ENCODE data around the gene TMEM191C. TPM values are rescaled to one million over a fixed set of nuclear protein-coding genes. Genes with fewer than 3 reads are reported as not detected.
"Not testable (repeated sequence)": the region's sequence is repeated elsewhere in the genome, so short reads cannot be mapped to it uniquely, and the experiment has no call there.

TMEM191C gene
- 1.1 and 1.2 TPM in 2 replicates for total RNA-seq (2014; rRNA removed; shearing (Covaris generic); ENCODE audit: low replicate concordance)

DNA sequence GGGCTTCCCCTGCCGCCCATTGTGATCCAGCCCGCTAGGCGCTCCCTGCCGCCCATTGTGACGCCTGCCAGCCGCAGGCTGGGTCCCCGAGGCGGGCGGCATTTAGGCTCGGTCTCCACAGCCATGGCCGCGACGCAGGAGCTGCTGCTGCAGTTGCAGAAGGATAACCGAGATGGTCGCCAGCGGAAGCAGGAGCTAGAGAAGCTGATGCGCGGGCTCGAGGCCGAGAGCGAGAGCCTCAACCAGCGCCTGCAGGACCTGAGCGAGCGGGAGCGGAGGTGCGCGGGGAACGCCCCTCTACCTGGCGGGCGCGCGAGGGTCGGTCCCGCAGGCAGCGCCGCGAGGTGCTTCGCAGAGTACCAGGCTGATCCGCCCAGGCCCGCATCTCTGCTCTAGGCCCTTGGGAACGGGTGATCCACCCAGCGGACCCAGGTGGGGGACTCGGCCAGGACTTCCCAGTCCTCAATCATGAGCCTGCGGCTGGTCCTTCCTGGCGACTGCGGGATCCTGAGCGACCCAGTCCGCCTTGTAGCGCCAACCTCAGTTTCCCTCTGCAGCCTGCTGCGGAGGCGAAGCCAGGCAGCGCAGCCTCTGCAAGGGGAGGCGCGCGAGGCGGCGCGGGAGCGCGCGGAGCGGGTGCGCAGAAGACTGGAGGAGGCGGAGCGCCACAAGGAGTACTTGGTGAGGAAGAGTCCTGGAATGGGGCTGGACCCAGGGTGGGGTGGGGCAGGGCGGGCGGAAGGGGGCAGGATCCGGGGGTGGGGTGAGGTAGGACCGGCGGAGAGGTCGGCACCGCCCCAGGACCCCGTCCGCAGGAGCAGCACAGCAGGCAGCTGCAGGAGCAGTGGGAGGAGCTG is at the start of gene TMEM191C:
Gene TMEM191C (plus strand): TSS at position 51 of the 857 bp plus-strand sequence. CDS start 73 bp downstream, at position 124.
- not testable (repeated sequence) for H3K9ac ChIP-seq (ENCODE audit: low read length); DNase-seq; H3K79me2 ChIP-seq (ENCODE audit: low read length); H3K9me3 ChIP-seq (ENCODE audit: low read length); H4K20me1 ChIP-seq (ENCODE audit: insufficient read depth, low read depth, low read length); H3K27me3 ChIP-seq (ENCODE audit: low read length); H2AFZ ChIP-seq (ENCODE audit: low read length); H3K4me2 ChIP-seq (ENCODE audit: low read depth, low read length, poor library complexity, severe bottlenecking); H3K9me2 ChIP-seq (replicated peaks; ENCODE audit: insufficient read depth, low read length); H3K36me3 ChIP-seq (ENCODE audit: insufficient read depth, low read length); H3K27ac ChIP-seq (ENCODE audit: low read length); H3K4me3 ChIP-seq (ENCODE audit: low read length); H3K4me1 ChIP-seq (ENCODE audit: low read length)

DNA sequence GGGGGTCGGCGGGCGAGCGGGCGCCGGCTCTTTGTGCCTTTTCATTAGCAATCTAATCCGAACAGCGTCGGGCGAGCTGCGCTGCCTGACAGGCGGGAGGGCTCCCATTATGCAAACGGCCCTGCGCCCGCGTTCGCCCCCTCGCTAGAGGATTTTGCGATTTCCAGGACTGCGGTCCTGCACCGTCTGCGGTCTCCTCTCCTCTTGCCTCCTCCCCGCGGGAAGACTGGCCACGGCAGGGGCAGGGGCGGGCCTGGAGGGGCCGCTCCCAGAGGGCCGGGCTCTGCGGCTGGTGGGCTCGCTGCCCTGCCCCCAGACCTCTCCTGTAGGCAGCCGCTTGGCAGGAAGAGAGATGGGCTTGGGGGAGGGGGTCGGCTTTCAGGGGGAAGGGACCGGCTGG is 49.3 kb upstream of the TMEM191C start:
- H3K9ac ChIP-seq (ENCODE audit: low read length) = peak overlapping the region; percentile 55; the same call in 1 of the 2 replicates
- H3K4me2 ChIP-seq (ENCODE audit: low read depth, low read length, poor library complexity, severe bottlenecking); H3K27ac ChIP-seq (ENCODE audit: low read length); H3K79me2 ChIP-seq (ENCODE audit: low read length); H3K9me2 ChIP-seq (replicated peaks; ENCODE audit: insufficient read depth, low read length); H3K36me3 ChIP-seq (ENCODE audit: insufficient read depth, low read length); H4K20me1 ChIP-seq (ENCODE audit: insufficient read depth, low read depth, low read length); H2AFZ ChIP-seq (ENCODE audit: low read length); H3K4me1 ChIP-seq (ENCODE audit: low read length); H3K27me3 ChIP-seq (ENCODE audit: low read length); H3K9me3 ChIP-seq (ENCODE audit: low read length); DNase-seq: not testable (repeated sequence)
- H3K4me3 ChIP-seq (ENCODE audit: low read length) = peak overlapping the region; percentile 54; the same call in 1 of the 2 replicates

DNA sequence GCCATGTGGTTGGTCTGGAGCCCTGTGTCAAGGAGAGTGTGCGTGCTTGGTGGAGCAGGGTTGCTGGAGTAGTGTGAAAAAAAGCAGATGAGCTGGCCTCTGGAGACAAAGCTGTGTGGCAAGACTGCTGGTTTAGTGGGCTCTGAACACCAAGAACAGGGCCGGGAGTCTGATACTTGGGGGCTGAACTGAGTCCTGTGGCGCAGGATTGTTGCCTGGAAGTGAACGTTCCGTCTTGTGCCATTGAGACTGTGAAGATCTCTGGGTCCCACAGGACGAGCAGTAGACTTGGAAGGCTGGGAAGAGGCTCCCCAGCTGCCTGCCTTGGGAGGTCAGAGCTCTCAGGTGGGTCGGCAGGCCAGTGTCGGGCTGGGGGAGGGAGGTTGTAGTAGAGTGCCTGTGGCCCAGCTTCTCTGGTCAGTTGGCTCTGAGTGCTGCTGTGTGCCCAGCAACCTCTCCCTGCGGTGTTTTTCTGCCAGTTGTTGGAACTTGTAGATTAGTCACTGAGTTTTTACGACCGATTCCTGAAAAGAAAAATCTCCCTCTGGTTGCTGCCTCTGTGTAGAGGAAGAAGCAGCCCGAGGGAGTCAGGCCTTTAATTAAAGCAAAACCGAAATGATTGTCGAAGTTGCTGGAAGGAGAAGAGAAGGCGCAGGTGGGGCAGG is 48.1 kb upstream of the TMEM191C start:
- H3K4me2 ChIP-seq (ENCODE audit: low read depth, low read length, poor library complexity, severe bottlenecking) = not testable (repeated sequence)

DNA sequence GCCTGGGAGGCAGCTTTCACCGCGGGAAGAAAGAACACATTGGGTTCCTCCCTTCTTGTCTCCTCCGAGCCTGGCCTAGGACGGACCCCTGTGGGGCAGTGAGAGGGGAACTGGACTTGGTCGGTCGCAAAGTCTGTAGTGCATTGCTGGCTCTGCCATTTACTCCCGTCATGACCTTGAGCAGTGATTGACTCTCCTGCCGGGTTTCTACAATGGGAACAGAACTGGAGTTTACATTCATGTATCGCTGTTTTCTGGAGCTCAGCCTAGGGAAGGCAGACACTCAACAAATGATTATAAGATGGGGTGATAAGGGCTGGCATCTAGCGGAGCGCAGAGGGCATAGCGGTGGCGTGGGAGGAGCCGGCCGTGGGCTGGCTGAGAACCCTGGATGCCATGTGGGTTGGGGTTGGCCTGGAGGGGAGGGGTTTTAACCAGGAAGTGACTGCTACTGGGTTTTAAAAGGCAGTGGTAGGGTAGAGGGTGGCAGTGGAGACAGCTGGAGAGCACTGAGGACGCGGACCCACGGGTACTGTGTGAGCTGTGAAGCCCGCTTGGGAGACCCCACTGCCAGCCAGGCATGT is 46.9 kb upstream of the TMEM191C start:
- H2AFZ ChIP-seq (ENCODE audit: low read length); H3K36me3 ChIP-seq (ENCODE audit: insufficient read depth, low read length); H3K9me3 ChIP-seq (ENCODE audit: low read length); H3K27ac ChIP-seq (ENCODE audit: low read length); H3K4me3 ChIP-seq (ENCODE audit: low read length); H3K79me2 ChIP-seq (ENCODE audit: low read length); H3K9ac ChIP-seq (ENCODE audit: low read length); H3K4me2 ChIP-seq (ENCODE audit: low read depth, low read length, poor library complexity, severe bottlenecking); H3K4me1 ChIP-seq (ENCODE audit: low read length); H4K20me1 ChIP-seq (ENCODE audit: insufficient read depth, low read depth, low read length); H3K27me3 ChIP-seq (ENCODE audit: low read length); H3K9me2 ChIP-seq (replicated peaks; ENCODE audit: insufficient read depth, low read length); DNase-seq: not testable (repeated sequence)

More for the DNA sequence above, 48.1 kb upstream of the TMEM191C start:
- not testable (repeated sequence) for H3K9me2 ChIP-seq (replicated peaks; ENCODE audit: insufficient read depth, low read length); H3K27ac ChIP-seq (ENCODE audit: low read length); H2AFZ ChIP-seq (ENCODE audit: low read length); H3K79me2 ChIP-seq (ENCODE audit: low read length); H4K20me1 ChIP-seq (ENCODE audit: insufficient read depth, low read depth, low read length); H3K36me3 ChIP-seq (ENCODE audit: insufficient read depth, low read length); H3K9me3 ChIP-seq (ENCODE audit: low read length); H3K4me1 ChIP-seq (ENCODE audit: low read length); H3K4me3 ChIP-seq (ENCODE audit: low read length); H3K27me3 ChIP-seq (ENCODE audit: low read length); DNase-seq; H3K9ac ChIP-seq (ENCODE audit: low read length)

DNA sequence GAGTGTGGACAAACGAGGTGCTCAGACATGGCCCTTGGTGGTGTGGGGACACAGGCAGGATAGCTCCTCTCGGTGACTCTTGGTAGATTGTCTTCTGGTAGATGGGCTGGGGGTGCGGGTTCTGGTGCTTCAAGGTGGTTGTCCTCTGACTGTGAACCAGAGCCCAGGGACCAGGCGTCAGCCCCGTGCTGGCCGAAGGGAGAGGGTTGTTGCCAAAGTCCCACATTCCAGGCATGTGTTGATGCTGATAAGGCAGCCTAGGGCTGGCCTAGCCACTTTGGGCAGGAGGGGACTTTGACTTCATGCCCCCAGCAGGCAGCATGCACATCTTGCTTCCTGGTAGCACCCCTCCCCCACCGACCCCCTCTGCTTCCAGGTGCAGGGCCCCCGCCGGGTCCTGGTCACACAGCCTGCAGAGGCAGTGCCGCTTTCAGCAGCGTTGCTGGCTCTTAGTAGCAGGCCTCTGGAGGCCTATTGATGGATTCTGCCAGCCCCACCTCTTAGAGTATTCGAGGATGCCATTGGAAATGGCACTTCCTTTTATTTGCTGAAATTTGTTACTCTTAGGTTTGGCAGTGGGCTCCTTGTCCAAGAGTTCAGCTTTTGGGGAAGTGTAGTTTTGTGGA is 43.0 kb upstream of the TMEM191C start:
- H2AFZ ChIP-seq (ENCODE audit: low read length); H3K79me2 ChIP-seq (ENCODE audit: low read length); H3K27ac ChIP-seq (ENCODE audit: low read length); DNase-seq; H3K36me3 ChIP-seq (ENCODE audit: insufficient read depth, low read length); H3K4me2 ChIP-seq (ENCODE audit: low read depth, low read length, poor library complexity, severe bottlenecking); H3K4me1 ChIP-seq (ENCODE audit: low read length); H3K4me3 ChIP-seq (ENCODE audit: low read length); H3K9me3 ChIP-seq (ENCODE audit: low read length); H3K9me2 ChIP-seq (replicated peaks; ENCODE audit: insufficient read depth, low read length); H4K20me1 ChIP-seq (ENCODE audit: insufficient read depth, low read depth, low read length); H3K27me3 ChIP-seq (ENCODE audit: low read length); H3K9ac ChIP-seq (ENCODE audit: low read length): not testable (repeated sequence)

DNA sequence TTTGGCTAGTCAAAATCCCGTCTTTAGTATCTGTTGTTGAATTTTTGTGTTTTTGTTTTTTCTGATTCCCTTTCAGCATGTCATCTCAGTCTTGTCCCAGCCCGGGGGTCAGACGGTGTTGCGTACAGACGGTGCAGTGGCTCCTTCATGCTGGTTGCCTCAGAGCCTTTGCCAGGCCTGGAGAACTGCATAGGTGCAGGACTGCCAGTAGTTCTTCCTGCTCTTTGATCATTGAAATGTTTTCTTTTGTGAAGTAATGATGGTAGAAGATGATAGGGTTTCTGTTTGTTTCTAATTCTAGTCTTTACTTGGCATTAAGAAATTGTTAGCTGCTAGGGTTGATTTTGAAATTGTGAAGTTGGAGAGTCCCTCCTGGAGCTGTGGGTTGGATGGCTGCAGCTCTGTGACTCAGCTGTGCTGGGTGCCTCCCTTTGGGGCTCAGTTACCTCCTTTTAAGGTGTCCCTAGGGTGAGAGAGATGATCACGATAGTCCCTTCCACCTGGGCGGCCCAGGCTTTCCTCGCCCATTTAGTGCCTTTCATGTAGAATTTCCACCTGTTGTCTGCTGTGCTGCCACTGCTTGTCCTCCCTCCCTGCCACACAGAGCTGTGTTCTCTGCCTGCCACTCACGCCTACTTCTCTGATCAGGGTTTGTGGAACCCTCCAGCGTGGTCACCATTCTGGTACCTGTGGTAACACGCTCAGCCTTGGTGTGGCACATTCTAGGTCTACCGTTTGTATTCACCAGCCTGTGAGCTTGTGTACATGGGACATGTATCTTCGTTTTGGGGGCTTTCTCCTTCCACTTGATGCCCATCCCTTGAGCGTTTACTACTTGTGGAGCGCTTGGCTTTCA is 32.6 kb upstream of the TMEM191C start:
- H3K9me3 ChIP-seq (ENCODE audit: low read length); H3K9ac ChIP-seq (ENCODE audit: low read length); H2AFZ ChIP-seq (ENCODE audit: low read length); H3K27me3 ChIP-seq (ENCODE audit: low read length); DNase-seq; H3K4me2 ChIP-seq (ENCODE audit: low read depth, low read length, poor library complexity, severe bottlenecking); H4K20me1 ChIP-seq (ENCODE audit: insufficient read depth, low read depth, low read length); H3K27ac ChIP-seq (ENCODE audit: low read length); H3K79me2 ChIP-seq (ENCODE audit: low read length); H3K4me1 ChIP-seq (ENCODE audit: low read length); H3K4me3 ChIP-seq (ENCODE audit: low read length); H3K36me3 ChIP-seq (ENCODE audit: insufficient read depth, low read length); H3K9me2 ChIP-seq (replicated peaks; ENCODE audit: insufficient read depth, low read length): not testable (repeated sequence)

DNA sequence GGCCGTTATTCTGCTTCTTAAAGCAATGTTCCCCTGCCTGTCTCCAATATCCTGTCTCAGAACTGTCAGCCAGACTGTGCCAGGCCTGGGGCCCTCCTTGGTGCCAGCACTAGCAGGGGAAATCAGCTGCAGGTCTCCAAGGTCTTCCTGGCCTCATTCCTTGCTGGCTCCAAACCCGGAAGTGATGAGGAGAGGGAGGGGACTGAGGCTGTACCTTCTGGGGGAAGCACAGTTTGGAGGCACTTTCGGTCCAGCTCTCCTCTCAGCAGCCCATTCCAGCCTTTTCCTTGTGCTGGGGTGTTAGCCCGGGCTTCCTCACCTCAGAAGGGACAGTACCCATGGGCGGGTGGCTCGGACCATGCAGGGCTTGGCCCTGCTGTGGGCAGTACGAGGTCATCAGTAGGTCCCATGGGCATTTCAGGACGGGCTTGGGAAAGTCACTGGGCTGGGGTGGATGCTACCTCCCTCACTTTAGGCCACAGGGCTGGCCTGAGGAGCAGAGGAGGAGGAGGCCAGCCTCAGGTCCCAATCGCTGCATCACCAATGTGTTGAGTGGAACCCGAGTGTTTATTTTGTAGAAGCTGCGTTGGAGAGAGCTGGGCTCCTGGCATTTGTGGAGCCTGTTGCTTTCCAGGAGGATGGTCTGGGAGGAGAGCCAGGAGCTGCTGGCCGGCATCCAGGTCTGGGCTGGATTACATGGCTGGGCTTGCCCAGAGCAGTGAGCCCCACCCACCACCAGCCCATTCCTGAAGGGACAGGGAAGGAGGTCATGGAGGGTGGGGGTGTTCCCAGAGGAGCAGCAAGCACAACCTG is 31.0 kb upstream of the TMEM191C start:
- not testable (repeated sequence) for H3K9ac ChIP-seq (ENCODE audit: low read length); H3K9me2 ChIP-seq (replicated peaks; ENCODE audit: insufficient read depth, low read length); H4K20me1 ChIP-seq (ENCODE audit: insufficient read depth, low read depth, low read length); H3K27me3 ChIP-seq (ENCODE audit: low read length); DNase-seq; H3K9me3 ChIP-seq (ENCODE audit: low read length); H3K4me2 ChIP-seq (ENCODE audit: low read depth, low read length, poor library complexity, severe bottlenecking); H3K79me2 ChIP-seq (ENCODE audit: low read length); H2AFZ ChIP-seq (ENCODE audit: low read length); H3K4me3 ChIP-seq (ENCODE audit: low read length); H3K4me1 ChIP-seq (ENCODE audit: low read length); H3K27ac ChIP-seq (ENCODE audit: low read length); H3K36me3 ChIP-seq (ENCODE audit: insufficient read depth, low read length)

Measured in Karpas-422 (cell line).